NCI-H1694 (cell line): ENCODE data around the gene CD40.

Experiments
- DNase-seq: peaks from one replicate; lab custom pipeline; 2025; lab: John Stamatoyannopoulos, UW

The CD40 gene

GRCh38 chr20:46122516-46123481 lies 4.7 kb downstream of the CD40 start:
- no peak for DNase-seq

- no peak for DNase-seq
These were observed 5.5 kb downstream of the CD40 start for GRCh38 chr20:46123482-46124245.

DNA sequence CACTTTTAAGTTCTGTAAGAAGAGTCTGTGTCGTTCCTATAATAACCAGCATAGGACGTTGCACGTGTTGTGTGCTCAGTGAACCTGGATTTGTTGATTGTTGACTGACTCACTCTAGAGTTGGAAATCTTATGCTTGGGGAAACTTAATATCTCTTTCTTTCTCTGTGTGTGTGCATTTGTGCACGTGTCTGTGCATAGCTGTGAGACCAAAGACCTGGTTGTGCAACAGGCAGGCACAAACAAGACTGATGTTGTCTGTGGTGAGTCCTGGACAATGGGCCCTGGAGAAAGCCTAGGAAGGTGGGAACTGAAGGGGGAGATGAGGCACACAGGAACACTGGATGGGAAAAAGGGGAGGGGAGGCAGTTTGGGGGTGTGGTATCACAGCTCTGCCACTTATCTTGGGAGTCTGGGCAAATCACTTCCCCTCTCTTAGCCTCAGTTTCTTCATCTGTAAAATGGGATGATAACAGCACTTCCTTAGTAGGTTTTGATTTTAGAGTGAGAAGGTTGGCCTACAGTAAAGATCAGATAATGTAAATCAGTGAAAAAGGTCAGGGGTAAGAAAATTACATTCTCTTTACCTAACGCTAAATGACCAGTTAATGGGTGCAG lies 8.4 kb downstream of the CD40 start:
- DNase-seq = no peak

- DNase-seq = no peak
These were observed 9.4 kb downstream of the CD40 start for GRCh38 chr20:46127396-46128010.

DNA sequence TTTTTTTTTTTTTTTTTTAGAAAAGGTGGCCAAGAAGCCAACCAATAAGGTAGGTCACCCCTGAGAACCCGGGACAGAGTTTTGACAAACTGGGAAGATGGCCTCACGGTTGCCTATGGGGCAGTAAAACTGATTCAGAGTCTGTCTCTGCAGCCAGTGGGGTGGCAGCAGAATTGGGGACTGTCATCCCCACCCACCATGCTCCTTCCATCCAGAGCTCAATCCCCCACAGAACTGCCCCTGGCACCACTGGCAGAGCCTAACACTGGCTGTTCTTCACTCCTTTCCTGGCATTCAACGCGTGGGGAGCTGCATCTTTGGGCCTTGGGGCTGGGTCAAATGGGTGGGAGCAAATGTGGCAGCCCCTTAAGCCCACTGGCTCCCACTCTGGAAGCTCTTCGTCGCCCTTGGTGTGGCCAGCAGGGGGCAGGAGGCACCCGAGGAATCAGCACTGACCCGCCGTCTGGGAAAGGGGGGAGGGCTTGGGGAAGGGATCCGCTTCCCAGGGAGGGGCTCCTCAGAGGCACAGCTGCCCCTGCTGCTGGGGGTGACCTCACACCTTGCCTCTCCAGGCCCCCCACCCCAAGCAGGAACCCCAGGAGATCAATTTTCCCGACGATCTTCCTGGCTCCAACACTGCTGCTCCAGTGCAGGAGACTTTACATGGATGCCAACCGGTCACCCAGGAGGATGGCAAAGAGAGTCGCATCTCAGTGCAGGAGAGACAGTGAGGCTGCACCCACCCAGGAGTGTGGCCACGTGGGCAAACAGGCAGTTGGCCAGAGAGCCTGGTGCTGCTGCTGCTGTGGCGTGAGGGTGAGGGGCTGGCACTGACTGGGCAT lies 10.4 kb downstream of the CD40 start:
- peak; percentile 29 for DNase-seq

- peak; percentile 58 for DNase-seq
These were observed 11.9 kb downstream of the CD40 start for GRCh38 chr20:46129955-46130481.

- DNase-seq = no peak
These were observed 12.4 kb downstream of the CD40 start for GRCh38 chr20:46130534-46130933.

- DNase-seq = no peak
These were observed 13.3 kb downstream of the CD40 start for GRCh38 chr20:46131396-46131795.

DNA sequence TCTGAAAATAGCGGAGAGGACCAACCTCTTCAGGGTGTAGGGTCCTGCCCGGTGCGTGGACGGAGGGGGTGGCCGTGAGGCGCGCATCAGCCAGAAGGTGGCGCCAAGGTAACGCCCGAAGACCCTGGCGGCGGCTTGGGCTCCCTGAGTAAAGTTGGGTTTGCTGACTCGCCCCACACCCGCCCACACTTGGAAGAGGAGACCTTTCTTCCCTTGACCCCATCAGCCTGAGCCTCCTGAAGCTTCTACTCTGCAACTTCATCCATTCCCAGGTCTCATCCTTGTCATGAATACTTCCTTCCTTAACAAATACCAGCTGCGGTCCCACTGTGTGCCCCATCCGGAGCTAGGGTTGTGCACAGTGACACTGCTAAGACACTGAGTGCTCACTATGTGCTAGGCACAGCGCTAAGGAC lies 14.6 kb downstream of the CD40 start:
- DNase-seq = peak; percentile 28

DNA sequence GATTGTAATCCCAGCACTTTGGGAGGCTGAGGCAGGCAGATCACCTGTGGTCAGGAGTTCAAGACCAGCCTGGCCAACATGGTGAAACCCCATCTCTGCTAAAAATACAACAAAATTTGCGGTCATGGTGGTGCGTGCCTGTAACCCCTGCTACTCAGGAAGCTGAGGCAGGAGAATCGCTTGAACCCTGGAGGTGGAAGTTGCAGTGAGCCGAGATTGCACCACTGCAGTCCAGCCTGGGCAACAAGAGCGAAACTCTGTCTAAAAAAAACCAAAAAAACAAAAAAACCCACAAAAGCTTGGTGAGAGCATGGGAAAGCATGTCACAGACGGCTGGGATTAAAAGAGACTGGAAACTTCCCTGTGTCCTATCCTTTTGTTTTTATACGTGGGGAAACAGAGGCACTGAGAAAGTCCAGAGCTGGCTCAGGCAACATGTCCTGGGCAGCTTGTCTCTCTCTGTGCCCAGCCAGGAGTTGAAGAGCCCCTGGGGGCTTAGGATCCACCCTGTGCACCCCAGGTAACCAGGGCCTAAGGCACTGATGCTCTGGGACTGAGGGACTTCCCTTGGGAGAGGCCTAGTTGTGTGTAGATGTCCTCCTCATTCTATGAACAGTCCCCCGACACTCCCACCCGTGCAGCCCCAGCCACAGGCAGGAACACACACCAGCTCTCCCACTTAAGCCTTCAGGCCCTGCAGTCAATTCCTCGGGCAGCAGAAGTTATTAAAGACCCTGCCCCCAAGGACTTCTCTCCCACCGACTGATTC lies 16.0 kb downstream of the CD40 start:
- no peak for DNase-seq

DNA sequence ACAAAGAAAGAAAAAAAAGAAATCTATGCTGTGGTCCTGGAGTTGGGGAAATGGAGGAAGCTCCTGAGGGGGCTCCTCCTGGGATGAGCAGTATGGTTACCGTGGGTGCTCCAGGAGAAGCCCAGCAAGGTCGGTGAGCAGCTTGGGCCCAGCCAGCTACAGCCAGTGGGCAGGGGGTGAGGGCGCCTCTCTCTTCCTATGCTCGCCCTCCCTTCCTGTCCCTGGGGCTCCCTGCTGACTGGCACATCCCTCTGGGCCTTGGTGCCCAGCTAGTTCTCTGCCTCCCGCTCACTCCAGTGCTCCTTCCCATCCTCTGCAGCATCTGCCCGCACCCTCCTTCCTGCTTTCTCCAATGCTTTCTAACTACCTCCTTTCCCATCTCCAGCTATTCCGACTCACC lies 16.6 kb downstream of the CD40 start:
- no peak for DNase-seq

GRCh38 chr20:46135856-46136633 lies 17.9 kb downstream of the CD40 start:
- DNase-seq = no peak

- DNase-seq = no peak
These were observed 19.7 kb downstream of the CD40 start for GRCh38 chr20:46137816-46138215.

- no peak for DNase-seq
These were observed 21.3 kb downstream of the CD40 start for GRCh38 chr20:46139266-46139889.

- peak; percentile 24 for DNase-seq
These were observed 21.9 kb downstream of the CD40 start for GRCh38 chr20:46139908-46140482.

GRCh38 chr20:46142124-46142523 lies 24.0 kb downstream of the CD40 start:
- peak; percentile 7 for DNase-seq

- DNase-seq = no peak
These were observed 26.4 kb downstream of the CD40 start for GRCh38 chr20:46144432-46145025.

DNA sequence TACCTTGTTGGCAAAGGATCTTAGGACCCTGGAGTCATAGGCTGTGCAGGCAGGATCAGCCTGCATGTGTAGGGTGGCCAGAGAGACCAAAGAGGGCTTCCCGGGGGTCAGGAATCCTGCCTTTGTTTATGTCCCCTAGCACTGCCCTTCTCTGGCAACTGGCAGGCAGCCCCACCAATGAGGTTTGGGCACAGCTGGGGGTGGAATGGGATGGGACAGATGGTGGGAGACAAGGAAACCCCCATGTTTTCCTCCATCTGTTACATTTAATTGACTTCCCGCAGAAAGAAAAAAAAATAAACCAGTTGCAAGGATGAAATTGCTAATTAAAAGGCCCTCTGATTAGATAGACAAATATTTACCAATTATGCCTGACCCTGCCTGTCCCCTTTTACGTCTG lies 27.6 kb downstream of the CD40 start:
- DNase-seq = peak; percentile 83
